Diencephalon (tissue), 1 donor: ENCODE measurements around the gene GSTA4. TPM values are rescaled to one million over a fixed set of nuclear protein-coding genes. Genes with fewer than 3 reads are reported as not detected.

Source experiments
- total RNA-seq: library from RNA; depleted of rRNA; stranded (reverse); fragments of >200 nt; gene quantifications from one replicate; pipeline ENCODE4 v1.2.3, GENCODE V29; 2014

The GSTA4 gene
- 120 TPM for total RNA-seq

GRCh38 chr6:52995089-52995912, at the start of gene GSTA4:
GSTA4 (minus strand) TSS chr6:52995284; CDS start chr6:52994243, 1,041 bp downstream.

Other genes starting within 250 kb of the GSTA4 start
- not detected for gene GSTA2, start 231.8 kb downstream of the GSTA4 start, total RNA-seq
- gene GSTA1, start 191.5 kb downstream of the GSTA4 start, total RNA-seq, result not detected
- not detected for gene GSTA5, start 154.5 kb downstream of the GSTA4 start, total RNA-seq
- gene GSTA3, start 85.6 kb downstream of the GSTA4 start, total RNA-seq, result 0.69 TPM
- gene CILK1, start 66.5 kb upstream of the GSTA4 start, total RNA-seq, result 19.8 TPM
- 63.2 TPM for gene FBXO9, start 70.1 kb upstream of the GSTA4 start, total RNA-seq
- gene GCM1, start 153.6 kb upstream of the GSTA4 start, total RNA-seq, result not detected